Thyroid gland (tissue), 4 donors: ENCODE data around the gene LEMD3.

Source experiments
- CTCF ChIP-seq, 6 experiments: fragments of 200-600 bp in 3 of 6; fragments of 450-650 bp in 3 of 6; sonication (generic) in 3 of 6; IDR thresholded peaks; one replicate each; pipeline ENCODE4 v1.5.1; 2016 to 2019; ENCODE audit warnings: antibody characterized with exemption in 6 of 6, mild to moderate bottlenecking in 2 of 6, inconsistent platforms in 1 of 6, moderate library complexity in 1 of 6
- POLR2A ChIP-seq, 2 donors: fragments of 450-650 bp; IDR thresholded peaks; one replicate each; pipeline ENCODE4 v1.6.1; 2017; ENCODE audit warnings: antibody characterized with exemption in 2 of 2, mild to moderate bottlenecking in 2 of 2, moderate library complexity in 1 of 2

GRCh38 chr12:65195387-65196055, 26.1 kb downstream of the LEMD3 start:
- TF ChIP-seq CTCF (IDR thresholded peaks at IDR 0.05) (no peak), POLR2A (IDR thresholded peaks at IDR 0.05) (no peak)
